ENCODE results near the gene C3orf80.
"Not testable (repeated sequence)": the region's sequence is repeated elsewhere in the genome, so short reads cannot be mapped to it uniquely, and the experiment has no call there.

The C3orf80 gene

DNA sequence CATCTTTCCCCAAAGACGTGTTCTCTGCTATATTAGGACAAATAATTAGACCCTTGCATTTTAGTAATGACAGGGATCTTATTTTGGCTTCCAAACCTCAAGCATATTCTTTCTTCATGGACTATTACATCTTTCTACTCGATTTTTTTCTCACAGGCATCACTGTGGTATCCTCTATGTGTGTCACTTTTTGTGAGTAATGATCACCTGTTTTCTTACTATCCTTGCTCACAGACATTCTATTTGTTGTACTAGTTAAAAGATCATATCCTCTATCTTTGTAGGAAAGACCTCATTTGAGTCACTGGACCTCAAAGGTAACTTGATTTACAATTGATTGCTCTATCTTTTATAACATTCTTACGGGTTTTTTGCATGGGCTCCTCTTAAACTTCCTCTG lies 6.8 kb downstream of the C3orf80 start:
- Histone ChIP-seq H2AFZ (ENCODE audit: low read length) (no peak overlapping the region), H3K4me1 (ENCODE audit: low read length) (no peaks in the 10 kb centered on the region)

DNA sequence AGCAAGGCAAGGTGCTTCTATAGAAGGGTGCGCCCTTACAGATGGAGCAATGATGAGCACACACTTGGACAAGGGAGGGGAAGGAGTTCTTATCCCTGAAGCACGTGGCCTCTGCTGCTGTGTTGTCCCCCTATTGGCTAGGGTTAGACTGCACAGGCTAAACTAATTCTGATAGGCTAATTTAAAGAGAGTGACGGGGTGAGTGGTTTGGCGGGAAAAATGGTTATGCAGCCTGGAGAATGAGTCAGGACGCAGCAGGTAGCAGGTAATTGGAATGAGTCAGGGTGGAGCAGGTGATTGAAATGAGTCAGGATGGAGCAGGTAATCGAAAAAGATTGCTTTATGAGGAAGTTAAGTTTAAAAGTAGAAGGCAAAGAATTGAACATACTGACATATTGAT lies 15.5 kb downstream of the C3orf80 start:
- not testable (repeated sequence) for H3K9ac ChIP-seq (ENCODE audit: low read length); H3K79me2 ChIP-seq (ENCODE audit: low read length); H3K27me3 ChIP-seq (replicated peaks; ENCODE audit: insufficient read depth, low read length); H4K20me1 ChIP-seq (ENCODE audit: insufficient read depth, low read length); H3K36me3 ChIP-seq (replicated peaks; ENCODE audit: insufficient read depth, low read length); H2AFZ ChIP-seq (ENCODE audit: low read length); DNase-seq; H3K4me2 ChIP-seq (ENCODE audit: low read depth, low read length); H3K4me1 ChIP-seq (ENCODE audit: low read length); H3K4me3 ChIP-seq (ENCODE audit: low read length); H3K9me2 ChIP-seq (replicated peaks; ENCODE audit: insufficient read depth, low read length); H3K9me3 ChIP-seq (replicated peaks; ENCODE audit: insufficient read depth, low read length); H3F3A ChIP-seq (ENCODE audit: insufficient read depth, low read length); H3K27ac ChIP-seq (ENCODE audit: low read length)

More for the DNA sequence above, 6.8 kb downstream of the C3orf80 start:
- Histone ChIP-seq H3K9ac (ENCODE audit: low read length) (no peak overlapping the region), H3K27me3 (replicated peaks; ENCODE audit: insufficient read depth, low read length) (no peaks in the 10 kb centered on the region), H3F3A (ENCODE audit: insufficient read depth, low read length) (no peaks in the 10 kb centered on the region), H3K9me3 (replicated peaks; ENCODE audit: insufficient read depth, low read length) (no peaks in the 10 kb centered on the region), H4K20me1 (ENCODE audit: insufficient read depth, low read length) (no peaks in the 10 kb centered on the region), H3K9me2 (replicated peaks; ENCODE audit: insufficient read depth, low read length) (no peaks in the 10 kb centered on the region), H3K79me2 (ENCODE audit: low read length) (no peaks in the 10 kb centered on the region), H3K4me2 (ENCODE audit: low read depth, low read length) (no peak overlapping the region), H3K27ac (ENCODE audit: low read length) (no peak overlapping the region), H3K4me3 (ENCODE audit: low read length) (no peak overlapping the region), H3K36me3 (replicated peaks; ENCODE audit: insufficient read depth, low read length) (no peaks in the 10 kb centered on the region)
- TF ChIP-seq EZH2 (optimal IDR thresholded peaks at IDR 0.05; ENCODE audit: low read depth, low read length), result no peak
- TF ChIP-seq EZH2phosphoT487 (IDR thresholded peaks at IDR 0.05; ENCODE audit: low read length), result no peak
- TF ChIP-seq, protein P1, sequence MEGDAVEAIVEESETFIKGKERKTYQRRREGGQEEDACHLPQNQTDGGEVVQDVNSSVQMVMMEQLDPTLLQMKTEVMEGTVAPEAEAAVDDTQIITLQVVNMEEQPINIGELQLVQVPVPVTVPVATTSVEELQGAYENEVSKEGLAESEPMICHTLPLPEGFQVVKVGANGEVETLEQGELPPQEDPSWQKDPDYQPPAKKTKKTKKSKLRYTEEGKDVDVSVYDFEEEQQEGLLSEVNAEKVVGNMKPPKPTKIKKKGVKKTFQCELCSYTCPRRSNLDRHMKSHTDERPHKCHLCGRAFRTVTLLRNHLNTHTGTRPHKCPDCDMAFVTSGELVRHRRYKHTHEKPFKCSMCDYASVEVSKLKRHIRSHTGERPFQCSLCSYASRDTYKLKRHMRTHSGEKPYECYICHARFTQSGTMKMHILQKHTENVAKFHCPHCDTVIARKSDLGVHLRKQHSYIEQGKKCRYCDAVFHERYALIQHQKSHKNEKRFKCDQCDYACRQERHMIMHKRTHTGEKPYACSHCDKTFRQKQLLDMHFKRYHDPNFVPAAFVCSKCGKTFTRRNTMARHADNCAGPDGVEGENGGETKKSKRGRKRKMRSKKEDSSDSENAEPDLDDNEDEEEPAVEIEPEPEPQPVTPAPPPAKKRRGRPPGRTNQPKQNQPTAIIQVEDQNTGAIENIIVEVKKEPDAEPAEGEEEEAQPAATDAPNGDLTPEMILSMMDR (IDR thresholded peaks at IDR 0.05; ENCODE audit: low read length), result no peak
- no peak for DNase-seq

DNA sequence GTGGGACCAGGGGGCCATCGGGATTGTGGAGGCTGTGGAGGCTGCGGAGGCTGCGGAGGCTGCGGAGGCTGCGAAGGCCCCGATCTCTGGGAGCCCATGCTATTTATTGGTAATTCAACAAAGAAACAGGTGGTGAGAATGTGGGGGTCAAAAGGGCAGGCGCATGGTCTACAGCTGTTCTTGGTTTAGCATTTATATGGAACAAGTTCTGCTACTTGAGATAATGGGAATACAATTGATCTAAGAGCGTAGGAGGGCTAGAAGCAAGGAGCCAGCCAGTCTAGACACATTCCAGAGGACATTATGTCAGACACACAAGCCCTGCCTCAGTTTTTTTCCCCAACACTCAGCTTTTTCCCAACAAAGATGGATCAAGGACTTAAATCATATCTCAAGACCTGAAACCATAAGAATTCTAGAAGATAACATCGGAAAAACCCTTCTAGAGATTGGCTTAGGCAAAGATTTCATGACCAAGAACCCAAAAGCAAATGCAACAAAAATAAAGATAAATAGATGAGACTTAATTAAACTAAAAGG lies 20.1 kb downstream of the C3orf80 start:
- no peaks in the 10 kb centered on the region for H3K27me3 ChIP-seq (replicated peaks; ENCODE audit: insufficient read depth, low read length)
- DNase-seq, result no peak
- no peak overlapping the region for H2AFZ ChIP-seq (ENCODE audit: low read length)
- H3K9ac ChIP-seq (ENCODE audit: low read length), result no peak overlapping the region
- H3K36me3 ChIP-seq (replicated peaks; ENCODE audit: insufficient read depth, low read length), result no peaks in the 10 kb centered on the region
- H3K4me2 ChIP-seq (ENCODE audit: low read depth, low read length), result no peak overlapping the region
- H3K27ac ChIP-seq (ENCODE audit: low read length), result no peak overlapping the region
- H3K4me3 ChIP-seq (ENCODE audit: low read length), result no peak overlapping the region
- no peaks in the 10 kb centered on the region for H3K79me2 ChIP-seq (ENCODE audit: low read length)
- no peaks in the 10 kb centered on the region for H3K4me1 ChIP-seq (ENCODE audit: low read length)
- no peaks in the 10 kb centered on the region for H4K20me1 ChIP-seq (ENCODE audit: insufficient read depth, low read length)
- H3K9me3 ChIP-seq (replicated peaks; ENCODE audit: insufficient read depth, low read length), result no peaks in the 10 kb centered on the region
- no peaks in the 10 kb centered on the region for H3K9me2 ChIP-seq (replicated peaks; ENCODE audit: insufficient read depth, low read length)
- no peaks in the 10 kb centered on the region for H3F3A ChIP-seq (ENCODE audit: insufficient read depth, low read length)
- no peak for TF ChIP-seq EZH2 (optimal IDR thresholded peaks at IDR 0.05; ENCODE audit: low read depth, low read length)
- TF ChIP-seq, protein P1 (IDR thresholded peaks at IDR 0.05; ENCODE audit: low read length), result no peak
- TF ChIP-seq EZH2phosphoT487 (IDR thresholded peaks at IDR 0.05; ENCODE audit: low read length), result no peak

DNA sequence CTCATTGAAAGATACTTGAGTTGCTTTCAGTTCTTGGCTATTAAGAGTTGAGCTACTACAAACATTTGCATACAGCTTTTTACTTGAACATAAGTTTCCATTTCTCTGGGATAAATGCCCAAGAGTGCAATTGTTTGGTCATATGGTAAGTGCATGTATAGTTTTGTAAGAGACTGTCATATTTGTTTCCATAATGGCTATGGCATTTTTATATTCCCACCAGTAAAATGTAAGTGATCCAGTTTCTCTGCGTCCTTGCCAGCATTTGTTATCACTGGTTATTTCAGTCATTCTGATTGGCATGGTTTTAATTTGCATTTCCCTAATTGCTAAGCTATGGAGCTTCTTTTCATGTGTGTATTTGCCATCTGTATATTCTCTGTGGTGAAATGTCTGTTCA lies 22.5 kb downstream of the C3orf80 start:
- Histone ChIP-seq H3K27me3 (replicated peaks; ENCODE audit: insufficient read depth, low read length) (no peaks in the 10 kb centered on the region), H4K20me1 (ENCODE audit: insufficient read depth, low read length) (no peaks in the 10 kb centered on the region), H3K79me2 (ENCODE audit: low read length) (no peaks in the 10 kb centered on the region), H3K27ac (ENCODE audit: low read length) (no peak overlapping the region), H3K9me3 (replicated peaks; ENCODE audit: insufficient read depth, low read length) (no peaks in the 10 kb centered on the region), H3K4me3 (ENCODE audit: low read length) (no peak overlapping the region), H3F3A (ENCODE audit: insufficient read depth, low read length) (no peaks in the 10 kb centered on the region), H3K36me3 (replicated peaks; ENCODE audit: insufficient read depth, low read length) (no peaks in the 10 kb centered on the region), H3K4me1 (ENCODE audit: low read length) (peaks cover under 1% of the 10 kb centered on the region), H3K4me2 (ENCODE audit: low read depth, low read length) (no peak overlapping the region), H3K9ac (ENCODE audit: low read length) (no peak overlapping the region), H2AFZ (ENCODE audit: low read length) (no peak overlapping the region), H3K9me2 (replicated peaks; ENCODE audit: insufficient read depth, low read length) (no peaks in the 10 kb centered on the region)
- no peak for TF ChIP-seq EZH2 (optimal IDR thresholded peaks at IDR 0.05; ENCODE audit: low read depth, low read length)
- TF ChIP-seq, protein P1 (IDR thresholded peaks at IDR 0.05; ENCODE audit: low read length), result no peak
- no peak for TF ChIP-seq EZH2phosphoT487 (IDR thresholded peaks at IDR 0.05; ENCODE audit: low read length)
- no peak for DNase-seq

Measured in MM.1S (cell line).